ENCODE results near the gene TM9SF1.

DNA sequence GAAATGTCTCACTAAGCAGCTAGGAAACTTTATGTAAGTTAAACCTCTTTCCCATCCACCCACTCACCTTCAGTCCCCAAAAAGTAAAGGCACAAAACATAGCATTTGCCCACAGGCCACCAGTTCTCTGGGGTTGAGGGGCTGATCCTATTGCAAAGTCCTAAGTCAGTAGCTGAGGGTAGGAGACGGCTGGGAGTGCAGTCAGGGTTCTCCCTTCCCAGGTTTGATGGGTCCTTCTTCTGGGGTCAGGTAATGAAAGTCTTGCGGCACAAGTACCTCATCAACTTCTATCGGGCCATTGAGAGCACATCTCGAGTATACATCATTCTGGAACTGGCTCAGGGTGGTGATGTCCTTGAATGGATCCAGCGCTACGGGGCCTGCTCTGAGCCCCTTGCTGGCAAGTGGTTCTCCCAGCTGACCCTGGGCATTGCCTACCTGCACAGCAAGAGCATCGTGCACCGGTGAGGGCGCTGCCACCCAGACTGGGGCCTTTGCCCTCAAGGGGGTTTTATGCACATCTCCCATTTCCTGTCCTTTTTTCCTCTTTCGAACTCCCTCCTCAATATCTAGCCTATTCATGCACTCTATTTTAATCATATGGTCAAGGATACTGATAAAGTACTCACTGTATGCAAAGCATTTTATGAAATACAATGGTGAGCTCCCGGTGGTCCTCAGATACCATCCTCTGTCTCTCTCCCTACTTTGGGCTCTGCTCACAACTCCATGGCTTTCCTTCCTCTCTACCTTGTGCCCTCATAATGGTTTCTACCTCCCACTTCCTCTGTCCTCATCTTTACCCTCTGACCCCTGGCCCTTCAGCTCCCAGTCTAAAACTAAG lies 11.2 kb upstream of the TM9SF1 start:
- TF ChIP-seq, protein P1, sequence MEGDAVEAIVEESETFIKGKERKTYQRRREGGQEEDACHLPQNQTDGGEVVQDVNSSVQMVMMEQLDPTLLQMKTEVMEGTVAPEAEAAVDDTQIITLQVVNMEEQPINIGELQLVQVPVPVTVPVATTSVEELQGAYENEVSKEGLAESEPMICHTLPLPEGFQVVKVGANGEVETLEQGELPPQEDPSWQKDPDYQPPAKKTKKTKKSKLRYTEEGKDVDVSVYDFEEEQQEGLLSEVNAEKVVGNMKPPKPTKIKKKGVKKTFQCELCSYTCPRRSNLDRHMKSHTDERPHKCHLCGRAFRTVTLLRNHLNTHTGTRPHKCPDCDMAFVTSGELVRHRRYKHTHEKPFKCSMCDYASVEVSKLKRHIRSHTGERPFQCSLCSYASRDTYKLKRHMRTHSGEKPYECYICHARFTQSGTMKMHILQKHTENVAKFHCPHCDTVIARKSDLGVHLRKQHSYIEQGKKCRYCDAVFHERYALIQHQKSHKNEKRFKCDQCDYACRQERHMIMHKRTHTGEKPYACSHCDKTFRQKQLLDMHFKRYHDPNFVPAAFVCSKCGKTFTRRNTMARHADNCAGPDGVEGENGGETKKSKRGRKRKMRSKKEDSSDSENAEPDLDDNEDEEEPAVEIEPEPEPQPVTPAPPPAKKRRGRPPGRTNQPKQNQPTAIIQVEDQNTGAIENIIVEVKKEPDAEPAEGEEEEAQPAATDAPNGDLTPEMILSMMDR (IDR thresholded peaks at IDR 0.05; ENCODE audit: low read length): no peak
- TF ChIP-seq EZH2 (IDR thresholded peaks at IDR 0.05; ENCODE audit: borderline replicate concordance, low read length): no peak
